GM23338 (cell line): ENCODE measurements around the gene GFI1B.

Experiments used
- EZH2 ChIP-seq: fragments of 200-600 bp; sonication (generic); IDR thresholded peaks from one replicate; pipeline ENCODE4 v1.8.0; 2017; ENCODE audit warnings: antibody characterized with exemption, mild to moderate bottlenecking, low read depth; ENCODE audit not compliant: unreplicated experiment
- EZH2phosphoT487 ChIP-seq: fragments of 200-600 bp; sonication (generic); IDR thresholded peaks from one replicate; pipeline ENCODE4 v1.8.1; 2018; ENCODE audit warnings: antibody characterized with exemption; ENCODE audit not compliant: unreplicated experiment
- POLR2AphosphoS5 ChIP-seq: IDR thresholded peaks from 2 replicates; pipeline ENCODE4 v1.6.1; 2016; ENCODE audit warnings: antibody characterized with exemption, low read depth
- TF ChIP-seq, protein P1 (sequence below), 2 experiments: fragments of 200-600 bp in 1 of 2; sonication (generic) in 1 of 2; conservative IDR thresholded peaks; 2 replicates each; pipeline versions ENCODE4 v1.5.1 to v1.6.1; 2016 to 2017; ENCODE audit warnings: antibody characterized with exemption in 2 of 2, low read depth in 2 of 2, mild to moderate bottlenecking in 2 of 2, moderate library complexity in 1 of 2

DNA sequence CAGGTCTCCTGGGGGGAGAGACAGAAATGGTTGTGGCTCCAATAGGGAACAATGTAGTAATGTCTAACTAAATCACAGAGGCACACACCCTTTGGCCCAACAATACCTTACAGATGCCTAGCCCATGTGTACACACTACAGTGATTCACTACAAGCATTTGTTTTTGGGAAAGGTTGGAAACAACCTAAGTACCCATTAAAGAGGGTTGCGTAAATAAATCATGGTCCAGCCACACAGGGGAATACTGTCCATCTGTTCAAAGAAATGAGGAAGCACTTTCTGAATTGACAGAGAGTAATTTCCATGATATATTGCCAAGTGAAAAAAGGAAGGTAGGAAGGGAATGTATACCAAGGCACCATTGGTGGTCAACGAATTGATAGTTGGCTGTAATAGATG is 30.3 kb downstream of the GFI1B start:
- TF ChIP-seq, protein P1, sequence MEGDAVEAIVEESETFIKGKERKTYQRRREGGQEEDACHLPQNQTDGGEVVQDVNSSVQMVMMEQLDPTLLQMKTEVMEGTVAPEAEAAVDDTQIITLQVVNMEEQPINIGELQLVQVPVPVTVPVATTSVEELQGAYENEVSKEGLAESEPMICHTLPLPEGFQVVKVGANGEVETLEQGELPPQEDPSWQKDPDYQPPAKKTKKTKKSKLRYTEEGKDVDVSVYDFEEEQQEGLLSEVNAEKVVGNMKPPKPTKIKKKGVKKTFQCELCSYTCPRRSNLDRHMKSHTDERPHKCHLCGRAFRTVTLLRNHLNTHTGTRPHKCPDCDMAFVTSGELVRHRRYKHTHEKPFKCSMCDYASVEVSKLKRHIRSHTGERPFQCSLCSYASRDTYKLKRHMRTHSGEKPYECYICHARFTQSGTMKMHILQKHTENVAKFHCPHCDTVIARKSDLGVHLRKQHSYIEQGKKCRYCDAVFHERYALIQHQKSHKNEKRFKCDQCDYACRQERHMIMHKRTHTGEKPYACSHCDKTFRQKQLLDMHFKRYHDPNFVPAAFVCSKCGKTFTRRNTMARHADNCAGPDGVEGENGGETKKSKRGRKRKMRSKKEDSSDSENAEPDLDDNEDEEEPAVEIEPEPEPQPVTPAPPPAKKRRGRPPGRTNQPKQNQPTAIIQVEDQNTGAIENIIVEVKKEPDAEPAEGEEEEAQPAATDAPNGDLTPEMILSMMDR (conservative IDR thresholded peaks at IDR 0.05; ENCODE audit: low read depth in 2 of 2): no peak
- TF ChIP-seq EZH2 (no peak), EZH2phosphoT487 (no peak), POLR2AphosphoS5 (no peak)
